ENCODE measurements around the gene CLDN15.

The CLDN15 gene

DNA sequence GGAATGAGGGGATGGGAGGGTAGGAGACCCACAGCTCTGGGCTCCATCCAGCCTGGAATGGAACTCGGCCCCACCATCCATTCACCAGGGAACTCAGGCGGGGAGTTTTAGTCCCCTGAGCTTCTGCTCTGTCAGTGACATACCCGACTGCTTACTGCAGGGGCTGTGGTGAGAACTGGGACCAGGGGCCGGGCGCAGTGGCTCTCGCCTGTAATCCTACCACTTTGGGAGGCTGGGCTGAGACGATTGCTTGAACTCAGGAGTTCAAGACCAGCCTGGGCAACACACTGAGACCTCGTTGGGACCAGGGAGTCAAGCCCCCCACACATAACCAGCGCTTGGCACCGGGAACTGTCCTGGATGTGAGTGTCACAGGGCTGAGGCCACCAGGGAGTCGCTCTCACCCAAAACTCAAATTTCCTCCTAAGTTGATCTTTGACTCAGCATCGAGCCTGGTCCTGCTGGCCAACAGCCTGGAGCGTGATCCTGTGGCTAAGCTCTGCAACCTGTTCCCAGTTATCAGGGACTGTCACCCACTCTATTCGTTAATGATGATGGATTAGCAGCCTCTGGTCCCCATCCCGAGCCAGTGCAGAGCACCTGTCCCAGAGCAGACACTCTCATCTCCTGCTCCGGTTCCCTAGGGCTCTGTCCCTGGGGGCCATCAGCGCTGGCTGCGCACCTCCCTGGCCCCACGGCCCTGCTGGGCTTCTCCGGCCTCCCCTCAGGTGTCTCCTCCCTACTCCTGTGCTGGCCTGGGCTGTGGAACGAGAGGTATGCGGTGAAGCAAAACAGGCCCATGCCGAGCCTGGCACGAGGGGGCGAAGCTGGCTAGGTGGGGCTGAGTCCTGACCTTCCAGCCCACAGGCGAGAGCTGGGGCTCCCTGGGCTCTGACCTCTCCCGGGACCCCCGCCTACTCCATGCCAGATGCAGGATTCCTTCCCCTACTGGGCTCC is 902 bp upstream of the CLDN15 start:
- TF ChIP-seq, protein P1, sequence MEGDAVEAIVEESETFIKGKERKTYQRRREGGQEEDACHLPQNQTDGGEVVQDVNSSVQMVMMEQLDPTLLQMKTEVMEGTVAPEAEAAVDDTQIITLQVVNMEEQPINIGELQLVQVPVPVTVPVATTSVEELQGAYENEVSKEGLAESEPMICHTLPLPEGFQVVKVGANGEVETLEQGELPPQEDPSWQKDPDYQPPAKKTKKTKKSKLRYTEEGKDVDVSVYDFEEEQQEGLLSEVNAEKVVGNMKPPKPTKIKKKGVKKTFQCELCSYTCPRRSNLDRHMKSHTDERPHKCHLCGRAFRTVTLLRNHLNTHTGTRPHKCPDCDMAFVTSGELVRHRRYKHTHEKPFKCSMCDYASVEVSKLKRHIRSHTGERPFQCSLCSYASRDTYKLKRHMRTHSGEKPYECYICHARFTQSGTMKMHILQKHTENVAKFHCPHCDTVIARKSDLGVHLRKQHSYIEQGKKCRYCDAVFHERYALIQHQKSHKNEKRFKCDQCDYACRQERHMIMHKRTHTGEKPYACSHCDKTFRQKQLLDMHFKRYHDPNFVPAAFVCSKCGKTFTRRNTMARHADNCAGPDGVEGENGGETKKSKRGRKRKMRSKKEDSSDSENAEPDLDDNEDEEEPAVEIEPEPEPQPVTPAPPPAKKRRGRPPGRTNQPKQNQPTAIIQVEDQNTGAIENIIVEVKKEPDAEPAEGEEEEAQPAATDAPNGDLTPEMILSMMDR (IDR thresholded peaks at IDR 0.05; ENCODE audit: low read depth, low read length, missing control alignments): no peak
- H3K4me3 ChIP-seq (ENCODE audit: low read depth, low read length): no peak overlapping the region
- no peak for DNase-seq (ENCODE audit: low read depth)
- in situ Hi-C loops (cut with HindIII; ENCODE audit: low sequenced_read_pairs): no loop called here

DNA sequence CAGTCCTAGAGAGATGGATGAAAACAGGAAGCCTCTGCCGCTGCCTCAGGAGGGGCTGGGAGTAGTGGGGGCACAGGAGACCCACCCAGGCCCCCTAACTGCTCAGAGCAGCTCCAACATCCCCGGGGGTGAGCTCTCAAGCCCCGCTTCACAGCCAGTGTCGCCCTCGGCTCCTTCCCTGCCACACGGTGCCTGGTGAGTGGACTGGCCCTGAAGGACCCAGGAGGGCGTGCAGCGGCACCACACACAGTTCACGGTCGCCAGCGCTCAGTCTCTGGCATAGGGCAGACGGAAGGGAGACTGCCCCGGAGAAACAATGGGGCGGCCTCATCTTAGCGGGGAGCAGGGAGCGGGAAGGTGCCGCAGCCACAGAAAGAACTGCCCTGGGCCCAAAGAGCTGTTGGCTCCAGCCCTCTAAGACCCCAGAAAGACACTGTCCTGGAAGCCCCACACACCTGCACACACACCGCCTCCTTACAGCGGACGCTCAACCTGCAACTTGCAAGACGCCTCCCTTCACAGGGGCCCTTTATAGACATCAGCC is 1.2 kb downstream of the CLDN15 start:
- no peak for DNase-seq (ENCODE audit: low read depth)
- TF ChIP-seq, protein P1 (IDR thresholded peaks at IDR 0.05; ENCODE audit: low read depth, low read length, missing control alignments): no peak
- H3K4me3 ChIP-seq (ENCODE audit: low read depth, low read length): no peak overlapping the region
- in situ Hi-C loops (cut with HindIII; ENCODE audit: low sequenced_read_pairs): no loop called here

DNA sequence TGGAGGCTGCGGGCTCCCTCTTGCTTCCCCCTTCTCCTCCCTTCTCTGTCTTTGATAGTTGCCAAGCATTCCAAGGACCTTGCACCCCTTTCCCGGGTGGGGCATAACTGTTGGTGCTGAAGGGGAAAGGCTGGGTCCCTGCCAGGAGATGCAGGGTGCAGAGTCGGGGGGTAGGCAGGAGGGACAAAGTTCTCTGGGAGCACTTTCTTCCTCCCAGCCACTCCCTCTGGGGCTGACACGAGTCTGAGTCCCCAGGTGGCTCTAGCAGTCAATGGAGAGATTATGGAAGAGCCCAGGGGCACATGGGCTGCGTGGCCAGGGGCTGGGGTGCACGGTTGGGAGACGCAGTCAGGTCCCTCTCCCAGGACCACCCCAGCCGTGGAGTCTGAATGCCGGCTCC is 2.1 kb downstream of the CLDN15 start:
- H3K4me3 ChIP-seq (ENCODE audit: low read depth, low read length): no peak overlapping the region
- in situ Hi-C loops (cut with HindIII; ENCODE audit: low sequenced_read_pairs): no loop called here
- DNase-seq (ENCODE audit: low read depth): no peak
- TF ChIP-seq, protein P1 (IDR thresholded peaks at IDR 0.05; ENCODE audit: low read depth, low read length, missing control alignments): no peak

GRCh38 chr7:101235050-101235449 is 2.6 kb downstream of the CLDN15 start:
- TF ChIP-seq, protein P1 (IDR thresholded peaks at IDR 0.05; ENCODE audit: low read depth, low read length, missing control alignments): peak; percentile 35
- in situ Hi-C loops (cut with HindIII; ENCODE audit: low sequenced_read_pairs): no loop called here
- no peak for DNase-seq (ENCODE audit: low read depth)
- H3K4me3 ChIP-seq (ENCODE audit: low read depth, low read length): no peak overlapping the region

DNA sequence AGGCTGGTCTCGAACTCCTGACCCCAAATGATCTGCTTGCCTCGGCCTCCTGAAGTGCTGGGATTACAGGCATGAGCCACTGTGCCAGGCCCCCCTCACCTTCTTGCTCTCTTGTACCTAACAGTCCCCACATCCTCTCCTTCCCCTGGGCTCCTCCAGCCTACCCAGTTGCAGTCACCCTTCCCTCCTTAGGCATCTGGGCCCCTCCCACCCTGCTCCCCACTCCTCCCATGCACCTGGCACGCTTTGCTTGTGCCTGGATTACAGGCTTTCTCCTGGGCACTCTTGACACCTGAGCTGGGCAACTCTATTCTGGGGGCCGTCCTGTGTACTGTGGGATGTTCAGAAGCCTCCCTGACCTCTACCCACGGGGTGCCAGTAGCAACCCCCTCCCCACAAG is 3.0 kb downstream of the CLDN15 start:
- TF ChIP-seq, protein P1 (IDR thresholded peaks at IDR 0.05; ENCODE audit: low read depth, low read length, missing control alignments): no peak
- in situ Hi-C loops (cut with HindIII; ENCODE audit: low sequenced_read_pairs): no loop called here

GRCh38 chr7:101233907-101234547 is 3.6 kb downstream of the CLDN15 start:
- in situ Hi-C loops (cut with HindIII; ENCODE audit: low sequenced_read_pairs): no loop called here
- no peak for DNase-seq (ENCODE audit: low read depth)

More for the DNA sequence above, 3.0 kb downstream of the CLDN15 start:
- DNase-seq (ENCODE audit: low read depth): no peak
- no peak overlapping the region for H3K4me3 ChIP-seq (ENCODE audit: low read depth, low read length)

More at GRCh38 chr7:101233907-101234547, 3.6 kb downstream of the CLDN15 start:
- no peak overlapping the region for H3K4me3 ChIP-seq (ENCODE audit: low read depth, low read length)
- TF ChIP-seq, protein P1 (IDR thresholded peaks at IDR 0.05; ENCODE audit: low read depth, low read length, missing control alignments): no peak

All from astrocyte of the cerebellum (primary cell).